Measurements from ENCODE around the gene PTPN4.

Gene PTPN4

DNA sequence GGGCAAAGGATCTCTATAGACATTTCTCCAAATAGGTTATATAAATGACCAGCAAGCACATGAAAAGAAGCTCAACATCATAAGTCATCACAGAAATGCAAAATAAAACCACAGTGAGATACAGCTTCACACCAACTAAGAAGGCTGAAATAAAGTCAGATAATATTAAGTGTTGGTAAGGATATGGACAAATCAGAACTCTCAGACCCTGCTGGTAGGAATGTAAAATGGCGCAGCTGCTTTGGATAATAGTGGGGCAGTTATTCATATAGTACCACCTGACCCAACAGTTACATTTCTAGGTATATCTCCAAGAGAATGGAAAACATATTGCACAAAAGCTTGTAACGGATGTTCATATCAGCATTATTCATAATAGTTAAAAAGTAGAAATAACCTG is 267.2 kb downstream of the PTPN4 start:
- no peak for DNase-seq

DNA sequence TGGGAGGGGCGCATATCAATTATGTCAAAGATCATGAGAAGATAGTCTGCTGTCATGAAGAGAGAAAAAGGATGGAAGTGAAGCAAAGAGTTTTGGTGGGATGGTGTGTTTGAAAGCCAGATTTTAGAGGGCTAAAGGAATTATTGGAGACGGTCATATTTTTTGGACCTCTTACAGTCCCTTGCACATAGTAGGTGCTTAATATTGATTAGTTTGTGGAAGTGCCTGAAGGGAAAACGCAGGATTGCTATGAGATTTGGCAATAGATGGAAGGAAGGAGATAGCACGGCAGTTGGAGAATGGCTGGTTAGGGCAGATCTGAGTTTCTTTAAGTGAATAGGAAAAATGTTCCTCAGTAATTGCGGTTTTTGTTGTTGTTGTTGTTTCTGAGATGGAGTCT is 269.1 kb downstream of the PTPN4 start:
- no peak for DNase-seq

DNA sequence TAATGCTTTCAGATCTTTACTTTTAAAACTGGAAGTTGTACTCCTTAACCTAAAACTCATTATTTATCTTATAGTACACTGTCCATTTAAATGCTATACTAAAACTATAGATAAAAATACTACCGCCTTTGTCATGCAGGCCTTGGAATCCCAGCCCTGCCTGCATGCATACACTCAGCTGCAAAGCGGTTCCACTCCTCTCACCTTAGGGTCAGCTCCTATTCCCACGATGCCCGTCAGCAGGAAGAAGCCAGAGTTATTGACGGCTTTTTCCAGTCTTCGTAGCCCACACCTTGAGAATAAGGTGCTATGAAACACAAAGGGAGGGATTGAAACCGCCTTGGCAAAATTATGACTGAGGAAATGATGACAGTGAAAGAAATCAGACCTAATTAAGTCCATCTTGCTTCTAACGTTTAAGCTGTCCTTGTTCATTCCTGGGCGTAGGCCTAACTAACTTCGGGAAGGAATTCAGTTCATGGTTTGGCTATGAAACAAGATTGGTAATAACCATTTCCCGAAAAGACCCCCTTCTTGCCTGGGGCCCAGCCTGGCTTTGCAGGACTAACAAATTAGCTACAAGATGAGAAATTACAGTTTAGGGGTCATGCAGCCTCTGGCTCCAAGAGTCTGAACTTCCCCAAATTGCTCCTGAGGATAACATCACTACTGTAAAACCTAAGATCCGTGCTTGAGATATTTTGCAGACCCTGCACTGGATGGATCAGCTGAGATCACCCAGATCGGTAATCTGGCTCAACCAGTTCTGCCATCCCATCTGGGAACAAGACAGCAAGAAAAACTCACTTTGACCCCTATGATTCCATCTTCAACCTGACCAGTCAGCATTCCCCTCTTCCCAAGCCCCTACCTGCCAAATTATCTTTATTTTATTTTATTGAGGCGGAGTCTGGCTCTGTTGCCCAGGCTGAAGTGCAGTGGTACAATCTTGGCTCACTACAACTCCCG is 270.2 kb downstream of the PTPN4 start:
- no peak for DNase-seq

DNA sequence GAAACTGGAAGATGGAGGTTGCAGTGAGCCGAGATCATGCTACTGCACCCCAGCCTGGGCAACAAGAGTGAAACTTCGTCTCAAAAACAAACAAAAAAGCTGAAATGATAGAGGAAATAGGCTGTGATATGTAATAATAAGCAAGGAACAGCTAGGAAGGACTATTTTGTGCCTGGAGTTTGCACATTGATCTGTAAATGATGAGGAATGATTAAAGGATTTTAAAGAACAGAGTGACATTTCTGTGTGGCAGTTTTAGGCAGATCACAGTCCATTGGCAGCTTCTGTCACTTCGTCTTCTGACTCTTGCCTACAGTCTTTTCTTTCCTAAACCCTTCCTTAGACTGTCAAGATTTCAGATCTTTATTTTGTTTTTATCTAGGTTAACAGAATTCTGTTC is 272.6 kb downstream of the PTPN4 start:
- DNase-seq = no peak

All from CD4-positive, alpha-beta T cell treated with Interferon gamma for 1 hour (primary cell).